Smooth muscle cell (in vitro differentiated cells): ENCODE data around the gene NCBP2. TPM values are rescaled to one million over a fixed set of nuclear protein-coding genes. Genes with fewer than 3 reads are reported as not detected.

ENCODE experiments used
- DNase-seq: peaks from one replicate; lab custom pipeline; 2025; ENCODE audit not compliant: unreplicated experiment; lab: John Stamatoyannopoulos, UW
- H2AFZ ChIP-seq: fragments of 200-600 bp; sonication (generic); 2 replicates; pipeline ENCODE4 v1.6.0; 2016; ENCODE audit warnings: antibody characterized with exemption, low read depth, mild to moderate bottlenecking
- H3F3A ChIP-seq: fragments of 200-600 bp; sonication (generic); 2 replicates; pipeline ENCODE4 v1.6.0; 2017; ENCODE audit warnings: antibody characterized with exemption, low read depth
- H3K27ac ChIP-seq: fragments of 200-600 bp; sonication (generic); 2 replicates; pipeline ENCODE4 v1.5.1; 2016; ENCODE audit warnings: low read depth, mild to moderate bottlenecking
- H3K27me3 ChIP-seq: fragments of 200-600 bp; sonication (generic); 2 replicates; pipeline ENCODE4 v1.6.1; 2016; ENCODE audit warnings: low read depth, mild to moderate bottlenecking
- H3K36me3 ChIP-seq: fragments of 200-600 bp; sonication (generic); 2 replicates; pipeline ENCODE4 v1.5.1; 2016; ENCODE audit warnings: low read depth
- H3K4me1 ChIP-seq: fragments of 200-600 bp; sonication (generic); 2 replicates; pipeline ENCODE4 v1.5.1; 2016; ENCODE audit warnings: low read depth
- H3K4me2 ChIP-seq: fragments of 200-600 bp; sonication (generic); 2 replicates; pipeline ENCODE4 v1.6.0; 2016; ENCODE audit warnings: mild to moderate bottlenecking
- H3K4me3 ChIP-seq: fragments of 200-600 bp; sonication (generic); 2 replicates; pipeline ENCODE4 v1.5.1; 2016; ENCODE audit warnings: mild to moderate bottlenecking
- H3K79me2 ChIP-seq: fragments of 200-600 bp; sonication (generic); 2 replicates; pipeline ENCODE4 v1.6.0; 2016; ENCODE audit warnings: low read depth, mild to moderate bottlenecking
- H3K9ac ChIP-seq: fragments of 200-600 bp; sonication (generic); 2 replicates; pipeline ENCODE4 v1.6.0; 2016; ENCODE audit warnings: low read depth
- H3K9me3 ChIP-seq: fragments of 200-600 bp; sonication (generic); replicated peaks from 2 replicates; pipeline ENCODE4 v1.5.1; 2016; ENCODE audit warnings: low read depth
- H4K20me1 ChIP-seq: fragments of 200-600 bp; sonication (generic); 2 replicates; pipeline ENCODE4 v1.6.0; 2016; ENCODE audit warnings: low read depth
- CTCF ChIP-seq: fragments of 200-600 bp; sonication (generic); IDR thresholded peaks from 2 replicates; pipeline ENCODE4 v1.5.1; 2017; ENCODE audit warnings: borderline replicate concordance, mild to moderate bottlenecking, antibody characterized with exemption; ENCODE audit not compliant: insufficient read depth, poor library complexity, severe bottlenecking
- WGBS: methylation state at CpG from one replicate; pipeline ENCODE4 v1.1.7; 2016; ENCODE audit warnings: low lambda C conversion rate; 5-methylcytosine and 5-hydroxymethylcytosine counted together
- polyA plus RNA-seq: library from polyadenylated mRNA; unstranded; fragments of >200 nt; fragmentation: Nextera tagmentation; extraction: Ambion mirVana; gene quantifications from 2 replicates; pipeline ENCODE4 v1.2.1, GENCODE V29; 2016
- total RNA-seq: library from RNA; depleted of rRNA; stranded (reverse); fragments of >200 nt; gene quantifications from 2 replicates; pipeline ENCODE4 v1.2.3, GENCODE V29; 2014

Gene NCBP2
- total RNA-seq, result 47.0 and 55.0 TPM in 2 replicates
- 69.3 and 78.6 TPM in 2 replicates for polyA plus RNA-seq

- H3F3A ChIP-seq, result peaks cover 7% of the 10 kb centered on the region
- H3K36me3 ChIP-seq, result peaks cover 9% of the 10 kb centered on the region
- H3K4me3 ChIP-seq, result peak within 1 kb of the TSS; percentile 72
- H3K79me2 ChIP-seq, result peaks cover 53% of the 10 kb centered on the region
- WGBS, result under 1% methylated on average over 77 of the region's 77 CpGs
- H3K9ac ChIP-seq, result peak within 1 kb of the TSS; percentile 90
- H3K27me3 ChIP-seq, result no peaks in the 10 kb centered on the region
- TF ChIP-seq CTCF, result peak; percentile 40
- H3K4me1 ChIP-seq, result peaks cover 6% of the 10 kb centered on the region
- DNase-seq, result peak; percentile 95
- H3K4me2 ChIP-seq, result peak within 1 kb of the TSS; percentile 92
- H2AFZ ChIP-seq, result peak within 1 kb of the TSS; percentile 4
- peaks cover 4% of the 10 kb centered on the region for H4K20me1 ChIP-seq
- no peaks in the 10 kb centered on the region for H3K9me3 ChIP-seq
- peak within 1 kb of the TSS; percentile 91 for H3K27ac ChIP-seq
Measured at GRCh38 chr3:196942226-196942914, at the start of gene NCBP2. Gene NCBP2 (minus strand): TSS chr3:196942528. CDS start chr3:196942503, 25 bp downstream.

GRCh38 chr3:196991581-196992460 lies 49.5 kb upstream of the NCBP2 start:
- no peaks in the 10 kb centered on the region for H4K20me1 ChIP-seq
- H3K9ac ChIP-seq, result no peak overlapping the region
- no peaks in the 10 kb centered on the region for H3K4me1 ChIP-seq
- no peak overlapping the region for H3K27ac ChIP-seq
- no peaks in the 10 kb centered on the region for H3K9me3 ChIP-seq
- H3K4me3 ChIP-seq, result no peak overlapping the region
- TF ChIP-seq CTCF, result no peak
- no peak for DNase-seq
- H3K79me2 ChIP-seq, result no peaks in the 10 kb centered on the region
- no peaks in the 10 kb centered on the region for H3F3A ChIP-seq
- H3K4me2 ChIP-seq, result no peak overlapping the region
- H3K36me3 ChIP-seq, result no peaks in the 10 kb centered on the region
- no peak overlapping the region for H2AFZ ChIP-seq
- 91% methylated on average over 27 of the region's 28 CpGs for WGBS
- no peaks in the 10 kb centered on the region for H3K27me3 ChIP-seq

- no peaks in the 10 kb centered on the region for H3K4me1 ChIP-seq
- no peak for DNase-seq
- H3K36me3 ChIP-seq, result no peaks in the 10 kb centered on the region
- no peaks in the 10 kb centered on the region for H4K20me1 ChIP-seq
- H3K27me3 ChIP-seq, result no peaks in the 10 kb centered on the region
- no peaks in the 10 kb centered on the region for H3K9me3 ChIP-seq
- no peak overlapping the region for H3K4me3 ChIP-seq
- no peaks in the 10 kb centered on the region for H3F3A ChIP-seq
- WGBS, result 95% methylated on average over 10 of the region's 10 CpGs
- no peak overlapping the region for H3K9ac ChIP-seq
- no peaks in the 10 kb centered on the region for H3K79me2 ChIP-seq
- no peak overlapping the region for H3K4me2 ChIP-seq
- no peak for TF ChIP-seq CTCF
- H2AFZ ChIP-seq, result no peak overlapping the region
- H3K27ac ChIP-seq, result no peak overlapping the region
Measured at GRCh38 chr3:196990601-196991007, 48.3 kb upstream of the NCBP2 start.
